H9 (cell line): Measurements from ENCODE around the gene MSI2. TPM values are rescaled to one million over a fixed set of nuclear protein-coding genes. Genes with fewer than 3 reads are reported as not detected.

Experiments
- DNase-seq: peaks from one replicate; pipeline ENCODE4 v3.0.0-alpha.2; 2017
- H2AFZ ChIP-seq: one replicate; pipeline ENCODE4 v1.6.1; 2013; ENCODE audit warnings: mild to moderate bottlenecking, low read length, control low read depth, moderate library complexity
- H2AK5ac ChIP-seq: 2 replicates; pipeline ENCODE4 v1.6.1; 2013; ENCODE audit warnings: low read length, control low read depth, mixed read lengths; ENCODE audit not compliant: insufficient read length
- H2BK120ac ChIP-seq: one replicate; pipeline ENCODE4 v1.6.1; 2013; ENCODE audit warnings: low read depth, mild to moderate bottlenecking, low read length, control low read depth, inconsistent platforms; ENCODE audit not compliant: poor library complexity, severe bottlenecking
- H2BK12ac ChIP-seq: 2 replicates; pipeline ENCODE4 v1.6.1; 2013; ENCODE audit warnings: low read length, control low read depth, mixed read lengths, low read depth; ENCODE audit not compliant: insufficient read length
- H2BK15ac ChIP-seq: 2 replicates; pipeline ENCODE4 v1.6.1; 2013; ENCODE audit warnings: low read depth, low read length, control low read depth
- H2BK20ac ChIP-seq: one replicate; pipeline ENCODE4 v1.6.1; 2013; ENCODE audit warnings: low read depth, mild to moderate bottlenecking, low read length, control low read depth, inconsistent platforms; ENCODE audit not compliant: poor library complexity, severe bottlenecking
- H2BK5ac ChIP-seq: 2 replicates; pipeline ENCODE4 v1.6.1; 2013; ENCODE audit warnings: low read length, control low read depth, mixed read lengths; ENCODE audit not compliant: insufficient read length
- H3K14ac ChIP-seq: 2 replicates; pipeline ENCODE4 v1.6.1; 2013; ENCODE audit warnings: low read length, control low read depth; ENCODE audit not compliant: insufficient read depth
- H3K18ac ChIP-seq: 2 replicates; pipeline ENCODE4 v1.6.1; 2013; ENCODE audit warnings: low read depth, mild to moderate bottlenecking, mixed read lengths, low read length, control low read depth; ENCODE audit not compliant: insufficient read length
- H3K23ac ChIP-seq: 2 replicates; pipeline ENCODE4 v1.6.1; 2013; ENCODE audit warnings: low read length, control low read depth, mixed read lengths, low read depth; ENCODE audit not compliant: insufficient read length
- H3K23me2 ChIP-seq: 2 replicates; pipeline ENCODE4 v1.6.1; 2013; ENCODE audit warnings: low read depth, mild to moderate bottlenecking, mixed read lengths, low read length, control low read depth; ENCODE audit not compliant: insufficient read length, poor library complexity, severe bottlenecking
- H3K27ac ChIP-seq: 2 replicates; pipeline ENCODE4 v1.5.1; 2013; ENCODE audit warnings: low read length, control low read depth, mixed read lengths, low read depth; ENCODE audit not compliant: insufficient read length
- H3K27me3 ChIP-seq: 2 replicates; pipeline ENCODE4 v1.6.1; 2013; ENCODE audit warnings: low read length, control low read depth, inconsistent platforms; ENCODE audit not compliant: insufficient read depth
- H3K4ac ChIP-seq: 2 replicates; pipeline ENCODE4 v1.6.1; 2013; ENCODE audit warnings: low read depth, mild to moderate bottlenecking, control low read depth, inconsistent platforms, low read length, moderate library complexity
- H3K4me1 ChIP-seq: 2 replicates; pipeline ENCODE4 v1.6.1; 2013; ENCODE audit warnings: low read length, control low read depth, inconsistent platforms; ENCODE audit not compliant: insufficient read depth
- H3K4me2 ChIP-seq: 2 replicates; pipeline ENCODE4 v1.6.1; 2013; ENCODE audit warnings: low read length, control low read depth, mixed read lengths; ENCODE audit not compliant: insufficient read length, insufficient read depth
- H3K56ac ChIP-seq: 2 replicates; pipeline ENCODE4 v1.6.1; 2013; ENCODE audit warnings: low read depth, mild to moderate bottlenecking, mixed read lengths, low read length, control low read depth; ENCODE audit not compliant: insufficient read length
- H3K79me1 ChIP-seq: 2 replicates; pipeline ENCODE4 v1.6.1; 2013; ENCODE audit warnings: low read depth, mild to moderate bottlenecking, moderate library complexity, low read length, control low read depth, inconsistent platforms; ENCODE audit not compliant: insufficient read depth, poor library complexity, severe bottlenecking
- H3K79me2 ChIP-seq: 2 replicates; pipeline ENCODE4 v1.6.1; 2013; ENCODE audit warnings: low read length, control low read depth, inconsistent platforms; ENCODE audit not compliant: insufficient read depth
- H3K9ac ChIP-seq: 2 replicates; pipeline ENCODE4 v1.6.1; 2013; ENCODE audit warnings: low read length, control low read depth, mixed read lengths; ENCODE audit not compliant: insufficient read length; ENCODE audit errors: extremely low read depth
- H3K9me3 ChIP-seq: one replicate; pipeline ENCODE4 v1.6.1; 2013; ENCODE audit warnings: low read depth, low read length, inconsistent platforms; ENCODE audit not compliant: control insufficient read depth
- H3T11ph ChIP-seq: one replicate; pipeline ENCODE4 v1.6.1; 2013; ENCODE audit warnings: mild to moderate bottlenecking, low read length, control low read depth, inconsistent platforms
- H4K20me1 ChIP-seq: one replicate; pipeline ENCODE4 v1.6.1; 2013; ENCODE audit not compliant: control insufficient read depth, insufficient read length, insufficient read depth
- H4K5ac ChIP-seq: 2 replicates; pipeline ENCODE4 v1.6.1; 2013; ENCODE audit warnings: low read depth, mild to moderate bottlenecking, mixed read lengths, low read length, control low read depth; ENCODE audit not compliant: insufficient read length
- H4K8ac ChIP-seq: replicated peaks from 2 replicates; pipeline ENCODE4 v1.6.1; 2013; ENCODE audit warnings: low read length, control low read depth, mixed read lengths, low read depth; ENCODE audit not compliant: insufficient read length
- H4K91ac ChIP-seq: 2 replicates; pipeline ENCODE4 v1.6.1; 2013; ENCODE audit warnings: low read depth, mild to moderate bottlenecking, moderate library complexity, mixed read lengths, low read length, control low read depth; ENCODE audit not compliant: insufficient read length
- H3K27ac Mint-ChIP-seq, 3 experiments: 2 replicates in 2 of 3; 3 replicates in 1 of 3; pipeline ENCODE4 v1.8.0; 2020 to 2021; ENCODE audit warnings: mixed read lengths in 3 of 3, mild to moderate bottlenecking in 1 of 3, moderate library complexity in 1 of 3
- H3K27me3 Mint-ChIP-seq: 2 replicates; pipeline ENCODE4 v1.8.0; 2021; ENCODE audit warnings: low read depth, mild to moderate bottlenecking, moderate library complexity, mixed read lengths
- H3K36me3 Mint-ChIP-seq, 3 experiments: 2 replicates in 2 of 3; 3 replicates in 1 of 3; pipeline ENCODE4 v1.8.0; 2020 to 2021; ENCODE audit warnings: low read depth in 3 of 3, mixed read lengths in 3 of 3; ENCODE audit not compliant: insufficient read depth in 1 of 3
- H3K4me1 Mint-ChIP-seq, 2 experiments: 2 replicates each; pipeline ENCODE4 v1.8.0; 2020; ENCODE audit warnings: mixed read lengths in 2 of 2
- H3K4me3 Mint-ChIP-seq, 2 experiments: 2 replicates in 1 of 2; 3 replicates in 1 of 2; pipeline ENCODE4 v1.8.0; 2020 to 2021; ENCODE audit warnings: mild to moderate bottlenecking in 2 of 2, mixed read lengths in 2 of 2, moderate library complexity in 1 of 2
- H3K9me3 Mint-ChIP-seq, 2 experiments: 2 replicates in 1 of 2; 3 replicates in 1 of 2; pipeline ENCODE4 v1.8.0; 2020; ENCODE audit warnings: mild to moderate bottlenecking in 2 of 2, mixed read lengths in 2 of 2, moderate library complexity in 1 of 2
- CTCF ChIP-seq: fragments of 200-600 bp; sonication (generic); conservative IDR thresholded peaks from 3 replicates; pipeline ENCODE4 v1.8.0; 2021; ENCODE audit warnings: antibody characterized with exemption, mild to moderate bottlenecking
- WGBS: extraction: QIAGEN DNeasy Blood & Tissue Kit; methylation state at CpG from one replicate; pipeline ENCODE4 v1.1.7; 2013; ENCODE audit warnings: missing lambda C conversion rate, low lambda C conversion rate, mixed read lengths; ENCODE audit not compliant: insufficient read length; ENCODE audit errors: extremely low coverage; 5-methylcytosine and 5-hydroxymethylcytosine counted together
- total RNA-seq: library from RNA; stranded (reverse); gene quantifications from 2 replicates; pipeline ENCODE4 v1.2.1, GENCODE V29; 2021

MSI2 gene
- total RNA-seq, 1 experiment from 2014 or later = 98.5 TPM

- no peak overlapping the region for H2BK120ac ChIP-seq
- H3K4me2 ChIP-seq = no peak overlapping the region
- no peaks in the 10 kb centered on the region for H3K9me3 ChIP-seq
- H3K27ac Mint-ChIP-seq = no peak overlapping the region; a peak in 1 of 7 replicates
- H2BK12ac ChIP-seq = no peak overlapping the region
- no peak overlapping the region for H2AK5ac ChIP-seq
- no peaks in the 10 kb centered on the region for H3K27me3 Mint-ChIP-seq
- peaks cover 6% of the 10 kb centered on the region; the same call in 1 of the 2 replicates for H3K4me1 ChIP-seq
- H2AFZ ChIP-seq = no peak overlapping the region
- H4K20me1 ChIP-seq = no peaks in the 10 kb centered on the region
- H3K14ac ChIP-seq = no peak overlapping the region
- H2BK20ac ChIP-seq = no peak overlapping the region
- H4K91ac ChIP-seq = no peak overlapping the region
- H3K4me1 Mint-ChIP-seq = peaks cover 44 to 68% of the 10 kb centered on the region in 2 experiments
- no peak overlapping the region for H3T11ph ChIP-seq
- no peak overlapping the region for H2BK15ac ChIP-seq
- H2BK5ac ChIP-seq = no peak overlapping the region
- no peak overlapping the region for H3K27ac ChIP-seq
- no peak overlapping the region for H3K18ac ChIP-seq
- no peaks in the 10 kb centered on the region for H3K23me2 ChIP-seq
- H4K5ac ChIP-seq = no peak overlapping the region
- no peak for TF ChIP-seq CTCF
- H3K36me3 Mint-ChIP-seq = no peaks in the 10 kb centered on the region
- no peak overlapping the region for H4K8ac ChIP-seq
- H3K9me3 Mint-ChIP-seq = no peaks in the 10 kb centered on the region
- H3K56ac ChIP-seq = no peak overlapping the region
- no peak overlapping the region for H3K4me3 Mint-ChIP-seq
- H3K79me1 ChIP-seq = no peaks in the 10 kb centered on the region
- H3K27me3 ChIP-seq = no peaks in the 10 kb centered on the region
- no peak for DNase-seq
- no peak overlapping the region for H3K23ac ChIP-seq
- no CpG with 5 or more reads among the region's 4 CpGs for WGBS
- no peak overlapping the region for H3K4ac ChIP-seq
- H3K79me2 ChIP-seq = no peaks in the 10 kb centered on the region
- H3K9ac ChIP-seq = no peak overlapping the region
Measured at GRCh38 chr17:57543230-57543629, 286.9 kb downstream of the MSI2 start.
